Measurements from ENCODE around the gene PACRG.

The PACRG gene

DNA sequence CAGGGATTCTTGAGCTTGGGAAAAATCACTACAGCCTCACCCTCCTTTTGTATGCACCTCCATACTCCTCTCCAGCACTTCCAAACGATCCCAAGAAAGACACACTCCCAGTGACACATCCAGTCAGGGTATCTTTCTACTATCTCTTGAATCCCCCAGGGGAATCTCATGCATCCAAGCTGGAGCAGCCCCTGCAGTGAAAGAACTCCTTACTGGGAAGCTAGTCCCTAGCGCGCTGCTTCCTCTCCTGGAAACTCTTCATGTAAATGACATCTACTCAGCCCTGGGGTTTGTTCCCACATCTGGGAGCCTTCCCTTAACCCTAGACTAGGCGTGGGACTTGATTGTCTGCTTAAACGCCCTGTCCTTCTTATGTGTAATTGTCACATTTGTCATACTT lies 357.7 kb downstream of the PACRG start:
- no peak for DNase-seq (ENCODE audit: low read depth in 2 of 2)

DNA sequence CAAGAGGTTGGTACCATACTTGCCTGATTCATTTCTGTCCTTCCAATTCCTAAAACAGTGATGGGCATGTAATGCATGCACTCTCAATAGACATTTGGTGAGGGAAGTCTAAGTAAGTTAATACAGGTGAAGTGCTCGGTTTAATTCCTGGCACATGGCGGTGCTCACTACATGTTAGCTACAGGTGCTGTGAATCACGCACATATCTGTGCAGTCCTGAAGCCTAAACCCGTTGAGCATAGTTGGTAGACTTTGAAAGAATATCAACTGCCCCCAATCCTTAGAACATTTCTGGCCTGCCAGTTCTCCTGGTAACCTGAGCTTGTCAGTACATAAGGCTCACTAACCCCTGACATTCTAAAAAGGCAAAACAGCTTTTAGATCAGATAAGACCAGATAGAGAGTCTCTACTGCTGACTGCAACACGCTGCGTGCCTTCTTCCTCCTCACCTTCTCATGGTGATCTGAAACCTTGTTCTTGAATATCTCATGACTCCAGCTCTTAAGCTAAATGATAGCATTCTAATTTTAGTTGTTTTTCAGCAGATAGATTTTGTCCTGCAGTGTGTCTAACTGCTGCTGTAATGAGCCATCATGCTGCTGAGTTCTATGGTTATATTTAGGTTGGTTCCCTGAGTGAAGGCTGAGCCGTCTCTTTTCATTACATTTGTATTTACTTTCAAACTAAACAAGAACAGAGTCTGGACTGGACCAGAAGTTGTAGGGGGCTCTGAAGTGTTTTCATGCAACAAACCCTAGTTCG lies 358.3 kb downstream of the PACRG start:
- DNase-seq (ENCODE audit: low read depth in 2 of 2), result no peak

DNA sequence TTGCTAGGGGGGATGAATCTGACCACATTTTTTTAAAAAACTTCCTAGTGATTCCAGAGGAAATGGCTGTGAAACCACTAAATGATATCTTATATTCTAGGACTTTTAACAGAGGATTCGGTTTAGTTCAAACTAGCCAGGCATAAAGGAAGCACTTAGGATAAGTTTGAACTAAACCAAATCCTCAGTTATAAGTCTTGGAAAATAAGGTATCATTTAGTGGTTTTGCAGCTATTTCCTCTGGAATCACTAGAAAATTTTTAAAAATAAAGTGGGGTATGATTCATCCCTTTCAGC lies 358.8 kb downstream of the PACRG start:
- no peak for DNase-seq (ENCODE audit: low read depth in 2 of 2)

DNA sequence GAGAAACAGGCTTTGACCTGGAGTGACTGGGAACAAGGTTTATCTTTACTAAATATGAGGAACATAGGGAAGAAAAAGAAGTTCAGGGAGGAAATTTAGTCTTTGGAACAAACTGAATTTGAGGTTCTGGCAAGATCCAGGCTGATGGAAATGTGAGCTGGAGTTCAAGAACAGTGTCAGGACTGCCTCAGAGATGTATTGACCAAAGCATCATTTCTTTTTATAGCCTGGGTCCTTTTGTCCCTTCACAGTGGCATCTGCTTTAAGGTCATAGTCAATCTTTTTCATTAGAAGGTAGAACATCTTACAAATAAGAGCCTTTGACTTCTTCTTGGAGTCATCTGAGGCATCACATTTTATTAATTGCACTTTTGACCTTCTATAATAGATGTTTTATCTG lies 360.2 kb downstream of the PACRG start:
- DNase-seq (ENCODE audit: low read depth in 2 of 2), result no peak

DNA sequence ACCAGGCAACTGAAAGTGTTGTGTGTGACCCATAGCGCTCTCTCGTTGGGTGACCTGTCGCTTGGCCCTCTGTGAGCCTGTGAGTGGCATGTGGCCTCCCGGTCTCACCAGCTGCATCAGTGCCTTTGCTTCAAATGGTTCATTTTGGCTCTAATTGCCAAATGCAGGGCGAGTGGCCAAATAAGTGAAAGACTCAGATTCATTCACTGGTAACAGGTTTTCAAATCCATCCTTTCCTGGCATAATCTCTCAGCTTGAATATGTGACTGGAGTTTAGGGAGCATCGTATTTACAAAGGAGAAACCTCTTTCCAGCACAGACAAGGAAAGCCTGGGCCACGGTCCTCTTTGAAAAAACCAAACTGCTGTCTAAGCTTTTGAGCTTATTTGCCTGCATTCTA lies 365.1 kb downstream of the PACRG start:
- DNase-seq (ENCODE audit: low read depth in 2 of 2), result no peak

DNA sequence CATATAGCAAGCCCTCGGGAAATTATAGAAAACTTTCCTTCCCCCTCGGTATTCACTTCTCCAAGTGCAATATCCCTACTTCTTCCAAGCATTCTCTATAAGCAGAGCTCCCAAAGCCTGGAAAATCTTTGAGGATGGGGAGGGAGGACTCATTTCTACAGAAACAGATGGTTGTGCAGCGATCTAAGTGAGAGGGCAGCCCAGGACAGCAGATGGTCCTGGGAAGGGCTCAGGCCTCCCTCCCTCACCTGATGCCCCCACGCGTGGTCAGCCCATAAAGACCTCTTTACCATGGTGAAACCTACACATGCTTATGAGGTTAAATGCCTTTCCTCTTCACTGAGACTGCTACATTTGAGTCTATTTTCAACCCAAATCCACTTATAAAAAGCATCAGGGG lies 367.1 kb downstream of the PACRG start:
- DNase-seq (ENCODE audit: low read depth in 2 of 2), result no peak

DNA sequence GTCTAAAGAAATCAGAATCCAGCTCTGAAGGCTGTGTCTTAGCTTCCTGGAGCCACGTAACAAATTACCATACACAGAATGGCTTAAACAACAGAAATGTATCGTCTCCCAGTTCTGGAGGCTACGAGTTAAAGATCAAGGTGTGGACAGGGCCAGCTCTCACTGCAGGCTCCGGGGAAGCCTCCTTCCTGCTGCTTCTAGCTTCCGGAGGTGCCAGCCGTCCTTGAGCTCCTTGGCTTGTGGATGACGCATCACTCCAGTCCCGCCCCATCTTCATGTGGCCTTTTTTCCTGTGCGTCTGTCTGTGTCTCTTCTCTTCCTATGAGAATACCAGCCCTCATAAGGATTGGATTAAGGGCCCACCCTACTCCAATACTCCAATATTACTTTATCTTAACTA lies 367.6 kb downstream of the PACRG start:
- DNase-seq (ENCODE audit: low read depth in 2 of 2), result no peak

DNA sequence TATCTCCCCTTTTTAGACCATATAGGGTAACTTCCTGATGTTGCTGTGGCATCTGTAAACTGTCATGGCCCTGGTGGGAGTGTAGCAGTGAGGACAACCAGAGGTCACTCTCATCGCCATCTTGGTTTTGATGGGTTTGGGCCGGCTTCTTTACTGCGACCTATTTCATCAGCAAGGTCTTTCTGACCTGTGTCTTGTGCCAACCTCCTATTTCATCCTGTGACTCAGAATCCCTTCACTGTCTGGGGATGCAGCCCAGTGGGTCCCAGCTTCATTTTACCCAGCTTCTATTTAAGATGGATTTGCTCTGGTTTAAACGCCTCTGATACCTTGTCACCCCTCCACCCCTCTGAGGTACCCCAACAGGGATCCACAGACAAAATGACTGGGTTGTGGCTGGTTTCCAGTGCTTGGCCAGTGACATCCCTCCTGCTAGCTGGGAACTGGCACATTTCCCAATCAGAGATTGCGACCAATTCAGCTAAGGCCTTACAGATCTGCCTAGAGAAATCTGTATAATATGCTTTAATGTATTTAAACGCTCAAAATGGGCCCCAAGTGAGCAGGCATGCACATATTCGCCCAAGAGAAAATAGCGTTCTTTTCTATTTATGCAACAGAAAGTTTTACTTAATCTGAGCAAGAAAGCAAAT lies 371.2 kb downstream of the PACRG start:
- no peak for DNase-seq (ENCODE audit: low read depth in 2 of 2)

DNA sequence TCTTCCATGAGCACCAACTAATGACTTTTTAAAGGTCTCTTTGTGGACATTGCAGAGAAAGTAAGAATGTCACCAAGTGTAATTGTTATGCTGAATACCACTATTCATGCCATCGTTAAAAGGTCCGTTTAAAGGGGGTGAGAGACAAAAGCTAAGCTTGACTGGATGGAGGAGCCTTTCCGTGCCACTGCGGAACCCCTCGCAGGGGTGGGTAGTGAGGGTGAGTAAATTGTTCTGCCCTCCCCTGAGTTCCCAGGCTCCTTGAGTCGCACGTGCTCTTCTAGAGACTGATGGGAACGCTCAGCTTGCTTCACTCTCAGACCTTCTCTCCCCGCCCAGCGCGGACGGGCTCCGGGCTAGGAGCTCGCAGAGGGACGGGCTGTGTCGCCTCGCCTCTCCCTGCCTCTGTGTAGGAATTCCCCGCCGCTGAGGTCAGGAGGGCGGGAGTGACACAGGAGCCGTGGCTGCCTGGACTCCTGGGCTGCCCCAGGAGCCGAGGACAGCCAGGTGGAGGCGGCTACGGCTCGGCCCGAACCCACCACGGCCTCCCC lies 371.9 kb downstream of the PACRG start:
- no peak for DNase-seq (ENCODE audit: low read depth in 2 of 2)

DNA sequence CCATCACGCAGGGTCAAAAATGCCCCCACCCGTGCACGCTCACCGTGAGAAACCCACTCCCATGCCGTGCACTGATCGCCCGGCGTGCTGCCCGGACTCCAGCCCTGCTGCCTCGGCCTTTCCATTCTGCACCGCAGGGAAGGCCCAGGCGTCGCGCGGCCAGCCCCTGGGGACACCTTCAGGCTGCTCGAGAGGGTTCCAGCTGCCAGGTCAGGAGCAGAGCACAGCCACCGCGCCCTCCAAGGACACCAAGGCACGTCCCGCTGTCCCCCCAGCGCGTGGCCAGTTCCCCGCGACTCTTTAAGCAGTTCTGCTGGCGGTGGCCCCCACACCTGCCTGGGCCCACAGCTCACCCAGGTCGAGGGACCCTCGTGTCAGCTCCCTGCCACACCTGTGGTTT lies 372.5 kb downstream of the PACRG start:
- no peak for DNase-seq (ENCODE audit: low read depth in 2 of 2)

DNA sequence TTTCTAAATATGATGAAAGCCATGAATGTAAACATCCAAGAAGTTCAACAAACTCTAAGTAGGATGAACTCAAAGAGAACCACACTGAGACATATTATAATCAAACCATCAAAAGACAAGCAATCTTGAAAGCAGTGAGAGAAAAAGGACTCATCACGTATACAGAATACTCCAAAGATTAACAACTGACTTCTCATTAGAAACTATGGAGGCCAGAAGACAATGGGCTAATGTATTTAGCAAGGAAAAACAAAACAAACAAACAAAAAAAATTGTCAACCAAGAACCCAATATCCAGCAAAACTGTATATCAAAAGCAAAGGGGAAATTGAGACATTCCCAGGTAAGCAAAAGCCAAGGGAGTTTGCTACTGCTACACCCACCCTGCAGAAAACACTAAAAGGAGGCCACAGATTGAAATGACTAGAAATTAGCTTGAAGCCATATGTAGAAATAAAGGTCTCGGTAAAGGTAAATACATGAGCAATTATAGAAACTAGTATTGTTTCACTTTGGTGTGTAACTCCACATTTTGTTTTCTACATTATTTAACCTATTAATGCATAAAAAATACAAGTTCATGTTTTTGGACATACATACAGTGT lies 385.7 kb downstream of the PACRG start:
- DNase-seq (ENCODE audit: low read depth in 2 of 2), result no peak

DNA sequence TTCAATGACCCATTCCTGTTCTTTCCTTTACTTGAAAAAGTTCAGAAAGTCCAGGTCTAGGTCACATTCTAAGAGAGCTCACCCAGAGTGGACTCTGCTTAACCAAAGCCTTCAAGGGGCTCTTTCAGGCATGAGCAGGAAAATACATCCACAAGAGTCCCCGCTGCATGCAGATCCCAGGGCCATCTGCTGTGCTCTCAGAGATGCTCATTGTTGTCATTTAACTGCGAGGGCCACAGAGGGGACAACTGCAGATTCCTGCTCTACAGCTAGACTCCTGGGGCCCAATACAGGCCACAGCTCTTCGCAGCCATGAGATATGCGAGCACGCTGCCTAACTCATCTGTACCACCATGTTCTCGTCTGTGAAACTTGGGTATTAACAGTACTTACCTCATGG lies 391.2 kb downstream of the PACRG start:
- no peak for DNase-seq (ENCODE audit: low read depth in 2 of 2)

DNA sequence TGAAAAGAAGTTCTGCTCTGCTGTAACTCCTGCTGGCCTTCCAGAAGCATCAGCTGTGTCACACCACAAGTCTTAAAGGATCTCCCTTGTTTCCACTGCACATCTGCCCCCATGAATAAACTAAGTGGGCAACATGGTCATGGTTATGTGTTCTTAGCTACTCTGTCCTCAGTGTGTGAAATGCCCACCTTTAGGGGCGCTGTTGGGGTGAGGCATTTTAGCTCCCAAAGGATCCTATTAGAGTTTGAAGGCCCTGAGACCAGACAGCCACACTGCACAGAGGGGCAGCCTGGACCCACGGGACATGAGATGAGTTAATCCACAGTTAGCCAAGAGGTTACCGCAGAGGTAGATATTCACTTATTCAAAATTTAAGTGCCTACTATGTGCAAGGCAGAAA lies 392.4 kb downstream of the PACRG start:
- DNase-seq (ENCODE audit: low read depth in 2 of 2), result no peak

DNA sequence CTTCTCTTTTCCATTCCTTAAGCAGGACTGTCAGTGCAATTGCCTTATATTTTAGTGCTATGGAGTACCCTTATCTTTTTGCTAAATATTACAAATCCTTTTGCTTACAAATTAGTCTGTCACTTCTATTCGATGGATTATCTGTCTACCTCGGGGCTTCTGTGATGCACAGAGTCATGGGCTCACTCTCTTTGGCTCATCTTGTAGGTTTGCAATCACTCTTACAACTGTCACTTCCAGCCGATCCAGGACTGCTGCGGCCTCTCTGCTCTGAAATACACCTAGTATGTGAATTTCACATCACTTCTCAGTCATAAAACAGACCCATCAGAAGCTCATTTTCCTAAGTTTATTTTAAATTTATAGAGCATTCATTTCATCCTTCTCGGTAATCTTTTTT lies 393.5 kb downstream of the PACRG start:
- no peak for DNase-seq (ENCODE audit: low read depth in 2 of 2)

DNA sequence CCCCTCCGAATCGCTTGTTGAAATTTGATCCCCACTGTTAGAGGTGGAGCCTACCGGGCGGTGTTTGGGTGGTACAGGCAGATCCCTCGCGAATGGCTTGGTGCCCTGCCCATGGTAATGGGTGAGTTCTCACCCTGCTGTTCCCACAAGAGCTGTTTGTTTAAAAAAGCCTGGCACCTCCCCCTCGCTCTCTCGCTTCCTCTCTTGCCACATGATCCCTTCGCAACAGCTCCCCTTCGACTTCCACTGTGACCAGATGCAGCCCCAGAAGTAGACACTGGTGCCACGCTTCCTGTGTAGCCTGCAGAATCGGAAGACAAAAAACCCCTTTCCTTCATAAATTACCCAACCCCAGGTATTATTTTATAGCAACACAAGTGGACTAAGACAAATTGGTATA lies 394.6 kb downstream of the PACRG start:
- DNase-seq (ENCODE audit: low read depth in 2 of 2), result no peak

DNA sequence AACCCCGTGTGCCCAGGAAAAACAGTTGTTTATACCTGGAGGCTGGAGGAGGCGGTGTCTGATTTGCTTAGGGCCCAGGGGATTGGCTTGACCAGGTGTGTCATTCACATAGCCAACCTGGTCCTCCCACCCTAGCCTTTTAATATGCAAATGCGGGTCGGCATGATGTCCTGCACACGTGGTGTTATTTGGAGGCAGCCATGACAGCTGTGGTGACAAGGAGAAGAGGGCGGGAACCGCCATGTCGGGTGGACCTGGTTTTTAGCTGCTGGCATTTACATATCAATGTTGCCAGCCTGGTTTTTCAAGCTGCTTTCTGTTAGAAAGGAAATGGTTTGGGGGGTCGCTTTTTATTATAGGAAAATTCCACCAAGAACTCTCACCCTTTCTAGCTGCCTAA lies 395.3 kb downstream of the PACRG start:
- DNase-seq (ENCODE audit: low read depth in 2 of 2), result no peak

DNA sequence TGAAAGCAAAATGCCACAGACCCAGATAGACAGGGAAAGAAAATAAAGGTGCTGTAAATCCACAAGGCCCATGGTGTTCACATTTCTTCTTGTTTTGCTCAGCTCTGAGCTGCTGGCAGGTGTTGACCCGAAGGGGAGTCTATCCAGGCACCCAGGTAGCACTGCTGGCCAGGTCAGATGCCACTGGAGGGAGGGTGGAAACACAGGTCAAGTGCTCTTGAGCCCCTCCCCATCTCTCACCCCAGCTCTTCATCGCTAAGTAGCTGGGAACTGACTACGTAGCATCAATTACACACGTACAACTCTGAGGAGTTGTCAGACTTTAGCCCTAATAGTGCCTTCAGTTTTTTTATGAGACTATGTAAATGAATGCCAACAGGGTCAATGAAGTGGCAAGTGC lies 399.0 kb downstream of the PACRG start:
- no peak for DNase-seq (ENCODE audit: low read depth in 2 of 2)

DNA sequence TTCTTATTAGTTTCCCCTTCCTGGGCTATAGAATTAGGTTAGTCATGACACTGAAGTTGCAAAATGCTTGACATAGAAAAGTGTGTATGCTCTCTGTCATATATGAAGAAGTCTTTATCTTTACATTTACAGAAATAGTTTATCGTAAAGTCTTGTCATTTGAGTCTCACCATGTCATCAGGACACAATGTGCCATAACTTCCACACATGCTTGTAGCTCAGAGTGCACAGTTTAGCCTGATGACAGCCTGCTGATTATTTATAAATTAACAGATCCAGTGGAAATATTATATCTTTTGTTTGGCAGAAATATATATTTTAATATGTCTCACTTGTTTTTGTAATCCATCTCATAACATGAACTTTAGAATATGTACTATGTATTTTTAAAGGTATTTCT lies 399.8 kb downstream of the PACRG start:
- no peak for DNase-seq (ENCODE audit: low read depth in 2 of 2)

DNA sequence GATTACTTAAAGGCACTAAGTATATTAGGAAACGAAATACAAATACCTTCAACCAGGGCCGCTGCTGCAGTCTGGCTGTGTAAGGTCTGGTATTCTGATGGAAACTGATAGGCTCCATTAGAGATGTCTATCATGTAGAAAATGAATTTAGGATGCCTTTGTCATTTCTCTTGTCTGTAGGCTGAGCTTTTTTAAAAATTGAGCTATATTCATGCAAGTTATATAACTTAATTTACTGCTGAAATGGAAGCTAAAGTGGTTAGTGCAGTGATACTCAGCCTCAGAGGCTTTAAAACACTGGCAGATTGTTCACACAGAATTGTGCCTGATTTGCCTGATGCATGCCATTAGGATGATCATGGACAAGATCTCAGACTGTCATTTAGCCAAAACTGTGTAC lies 400.6 kb downstream of the PACRG start:
- no peak for DNase-seq (ENCODE audit: low read depth in 2 of 2)

DNA sequence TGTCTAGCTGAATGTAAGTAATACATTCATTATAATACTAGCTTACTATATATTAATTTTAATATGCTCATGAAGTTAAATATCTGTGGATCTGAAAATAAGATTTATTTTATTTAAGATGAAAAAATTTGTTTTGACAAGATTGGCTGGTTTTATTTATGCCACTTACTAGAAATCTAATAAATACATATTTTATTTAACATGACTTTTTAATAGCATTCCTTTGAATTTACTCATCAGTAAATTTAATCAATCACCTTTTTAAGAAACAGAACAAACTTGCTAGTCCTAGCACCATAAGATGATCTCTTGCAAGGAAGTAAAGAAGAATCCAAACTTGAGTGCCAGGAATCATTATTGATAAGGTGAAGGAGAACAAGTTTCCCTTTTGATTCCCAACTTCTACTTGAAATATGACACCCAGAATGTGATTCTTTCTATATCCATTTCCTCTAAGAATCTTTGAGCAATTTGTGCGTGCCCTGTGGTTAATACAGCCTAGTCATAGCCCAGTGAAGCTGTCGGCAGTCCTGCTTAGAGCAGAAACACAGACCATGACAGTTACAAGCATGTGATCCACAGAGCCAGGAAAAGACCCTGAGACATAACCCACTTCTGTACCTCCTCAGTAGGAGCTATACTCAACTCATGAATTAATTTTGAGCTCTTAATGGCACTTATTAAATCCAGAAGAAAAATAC lies 404.4 kb downstream of the PACRG start:
- DNase-seq (ENCODE audit: low read depth in 2 of 2), result no peak

DNA sequence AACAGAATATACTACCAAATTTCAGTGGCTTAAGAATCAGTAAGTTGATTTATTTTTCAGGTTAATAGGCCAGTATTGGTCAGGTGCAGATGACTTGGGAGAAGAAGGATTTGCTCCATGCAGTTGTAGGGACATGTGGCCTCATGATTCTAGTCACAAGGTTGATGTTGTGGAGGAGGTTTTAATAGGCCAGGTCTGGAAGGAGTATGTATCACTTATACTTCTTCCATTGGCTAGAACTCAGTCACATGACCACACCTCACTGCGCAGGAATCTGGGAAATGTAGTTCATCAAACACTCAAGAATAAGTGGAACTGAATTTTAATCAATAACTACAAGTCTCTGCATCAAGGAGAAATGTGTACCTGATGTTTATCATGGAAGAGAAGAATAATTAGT lies 405.2 kb downstream of the PACRG start:
- no peak for DNase-seq (ENCODE audit: low read depth in 2 of 2)

DNA sequence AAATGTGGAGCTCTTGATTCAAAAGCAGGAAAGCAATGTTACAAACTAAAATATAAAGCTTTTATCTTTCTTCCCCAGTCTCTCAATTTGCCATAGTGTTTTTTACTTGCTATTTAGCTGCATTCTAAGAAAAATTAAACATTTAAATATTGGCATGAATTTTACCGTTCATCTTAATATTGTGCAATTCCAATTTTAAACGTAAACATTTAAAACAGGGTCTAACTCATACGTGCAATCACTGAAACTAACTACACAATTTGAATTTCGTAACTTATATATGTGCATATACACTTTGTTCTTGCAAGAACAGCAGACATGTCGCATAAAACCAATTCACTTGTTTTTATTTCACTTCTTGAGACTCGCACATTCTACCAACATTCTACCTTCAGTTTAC lies 405.9 kb downstream of the PACRG start:
- DNase-seq (ENCODE audit: low read depth in 2 of 2), result no peak

Data from stimulated activated CD8-positive, alpha-beta memory T cell treated with anti-CD3 and anti-CD28 coated beads, Interleukin-15, amount 100 ng/mL, for 4 hours (primary cell).